H1 (cell line): ENCODE results near the gene UNC13C. TPM values are rescaled to one million over a fixed set of nuclear protein-coding genes. Genes with fewer than 3 reads are reported as not detected.

Experiments used
- CTCF ChIA-PET: fragments of 300-600 bp; sonication (Branson Sonifier 250); formaldehyde crosslinking; loops from one replicate; lab custom pipeline; 2021; ENCODE audit not compliant: partially characterized antibody; lab: Charles Lee
- POLR2A ChIA-PET: fragments of 300-600 bp; sonication (Branson Sonifier 250); formaldehyde crosslinking; loops from one replicate; lab custom pipeline; 2021; ENCODE audit warnings: inconsistent platforms; ENCODE audit not compliant: partially characterized antibody; lab: Charles Lee
- DNase-seq, 2 experiments: peaks; one replicate each; pipeline versions ENCODE4 v3.0.0 to v3.0.0-alpha.2; 2010 to 2022; ENCODE audit warnings: low spot score in 2 of 2, low read depth in 1 of 2, mixed read lengths in 1 of 2
- FAIRE-seq: peaks from 2 replicates; lab custom pipeline; 2011; peaks lifted over from hg19 to GRCh38; lab: Jason Lieb, UNC
- H2AFZ ChIP-seq: 2 replicates; pipeline ENCODE4 v1.8.1; 2012; ENCODE audit warnings: low read length, inconsistent platforms
- H2AK5ac ChIP-seq: 2 replicates; pipeline ENCODE4 v1.6.1; 2013; ENCODE audit warnings: low read depth, low read length
- H2BK120ac ChIP-seq: replicated peaks from 2 replicates; pipeline ENCODE3; 2013; ENCODE audit warnings: low read depth, low read length, inconsistent platforms
- H2BK12ac ChIP-seq: 2 replicates; pipeline ENCODE4 v1.6.1; 2013; ENCODE audit warnings: low read depth, low read length
- H2BK15ac ChIP-seq: 2 replicates; pipeline ENCODE4 v1.6.1; 2013; ENCODE audit warnings: low read length
- H2BK20ac ChIP-seq: 2 replicates; pipeline ENCODE4 v1.6.1; 2013; ENCODE audit warnings: low read length
- H2BK5ac ChIP-seq: 2 replicates; pipeline ENCODE4 v1.6.1; 2013; ENCODE audit warnings: low read depth, low read length
- H3K14ac ChIP-seq: 2 replicates; pipeline ENCODE4 v1.6.1; 2013; ENCODE audit warnings: inconsistent platforms; ENCODE audit not compliant: insufficient read length
- H3K18ac ChIP-seq: 2 replicates; pipeline ENCODE4 v1.6.1; 2013; ENCODE audit warnings: low read length; ENCODE audit errors: extremely low read depth
- H3K23ac ChIP-seq: 2 replicates; pipeline ENCODE4 v1.6.1; 2013; ENCODE audit warnings: inconsistent platforms; ENCODE audit not compliant: insufficient read length
- H3K23me2 ChIP-seq: 2 replicates; pipeline ENCODE4 v1.6.1; 2013; ENCODE audit warnings: low read depth, low read length
- H3K27ac ChIP-seq: 2 replicates; pipeline ENCODE4 v1.6.1; 2011; ENCODE audit warnings: low read depth, low read length, inconsistent platforms
- H3K27me3 ChIP-seq, 4 experiments: replicated peaks in 1 of 4; 1 replicate in 1 of 4; 2 replicates in 3 of 4; pipeline versions ENCODE4 v1.6.1 to v1.8.1; 2011 to 2013; ENCODE audit warnings: low read length in 3 of 4, mild to moderate bottlenecking in 3 of 4, inconsistent platforms in 2 of 4, mixed read lengths in 2 of 4, moderate library complexity in 1 of 4; ENCODE audit not compliant: control insufficient read depth in 3 of 4, insufficient read depth in 3 of 4; ENCODE audit errors: extremely low read depth in 1 of 4
- H3K36me3 ChIP-seq, 4 experiments: 2 replicates each; pipeline versions ENCODE4 v1.6.1 to v1.8.1; 2011 to 2013; ENCODE audit warnings: mild to moderate bottlenecking in 4 of 4, low read length in 3 of 4, moderate library complexity in 2 of 4, control low read depth in 1 of 4, inconsistent platforms in 1 of 4; ENCODE audit not compliant: insufficient read depth in 4 of 4, control insufficient read depth in 2 of 4
- H3K4ac ChIP-seq: replicated peaks from 2 replicates; pipeline ENCODE3; 2013; ENCODE audit warnings: low read length, low read depth, mixed read lengths, inconsistent platforms; ENCODE audit not compliant: insufficient read length
- H3K4me1 ChIP-seq, 4 experiments: replicated peaks in 1 of 4; 1 replicate in 1 of 4; 2 replicates in 3 of 4; pipeline versions ENCODE4 v1.6.1 to v1.8.1; 2011 to 2013; ENCODE audit warnings: low read length in 3 of 4, inconsistent platforms in 2 of 4, mixed read lengths in 1 of 4; ENCODE audit not compliant: insufficient read depth in 4 of 4, control insufficient read depth in 3 of 4
- H3K4me2 ChIP-seq, 2 experiments: 2 replicates each; pipeline versions ENCODE4 v1.6.1 to v1.8.1; 2011 to 2013; ENCODE audit warnings: low read depth in 2 of 2, low read length in 2 of 2, control low read depth in 1 of 2, inconsistent platforms in 1 of 2, mild to moderate bottlenecking in 1 of 2; ENCODE audit not compliant: insufficient read depth in 1 of 2
- H3K4me3 ChIP-seq, 4 experiments: fragments of 200-600, 300-600 bp in 1 of 4; sonication (generic), shearing (Covaris generic), sonication (Bioruptor Twin) in 1 of 4; 2 replicates each; pipeline versions ENCODE4 v1.5.1 to v1.8.1; 2011 to 2016; ENCODE audit warnings: low read length in 4 of 4, low read depth in 3 of 4, control low read depth in 2 of 4, inconsistent platforms in 2 of 4, mild to moderate bottlenecking in 2 of 4, mixed read lengths in 1 of 4, moderate library complexity in 1 of 4; ENCODE audit not compliant: insufficient read depth in 2 of 4; ENCODE audit errors: extremely low read depth in 1 of 4
- H3K56ac ChIP-seq: replicated peaks from 2 replicates; pipeline ENCODE3; 2013; ENCODE audit warnings: low read depth, mild to moderate bottlenecking, mixed read lengths, low read length, inconsistent platforms; ENCODE audit not compliant: insufficient read length
- H3K79me1 ChIP-seq: 2 replicates; pipeline ENCODE4 v1.6.1; 2013; ENCODE audit warnings: low read depth, low read length, control low read depth
- H3K79me2 ChIP-seq, 2 experiments: 2 replicates each; pipeline versions ENCODE4 v1.6.1 to v1.8.1; 2012 to 2013; ENCODE audit warnings: low read length in 2 of 2, mild to moderate bottlenecking in 2 of 2, inconsistent platforms in 1 of 2; ENCODE audit not compliant: insufficient read depth in 2 of 2, control insufficient read depth in 1 of 2
- H3K9ac ChIP-seq, 4 experiments: replicated peaks in 1 of 4; 1 replicate in 1 of 4; 2 replicates in 3 of 4; pipeline versions ENCODE4 v1.6.1 to v1.8.1; 2011 to 2013; ENCODE audit warnings: low read depth in 3 of 4, low read length in 3 of 4, control low read depth in 2 of 4, mild to moderate bottlenecking in 2 of 4, moderate library complexity in 2 of 4, inconsistent platforms in 1 of 4; ENCODE audit errors: extremely low read depth in 1 of 4
- H3K9me3 ChIP-seq, 2 experiments: 2 replicates each; pipeline versions ENCODE4 v1.6.1 to v1.8.1; 2012 to 2013; ENCODE audit warnings: mild to moderate bottlenecking in 2 of 2, moderate library complexity in 2 of 2, control low read depth in 1 of 2, inconsistent platforms in 1 of 2, low read depth in 1 of 2, low read length in 1 of 2, mixed read lengths in 1 of 2; ENCODE audit not compliant: insufficient read depth in 2 of 2
- H4K20me1 ChIP-seq, 2 experiments: replicated peaks in 1 of 2; 2 replicates each; pipeline versions ENCODE3 to v1.8.1; 2011 to 2013; ENCODE audit warnings: inconsistent platforms in 2 of 2, low read length in 2 of 2, mild to moderate bottlenecking in 1 of 2; ENCODE audit not compliant: insufficient read depth in 2 of 2, control insufficient read depth in 1 of 2
- H4K5ac ChIP-seq: 2 replicates; pipeline ENCODE4 v1.6.1; 2013; ENCODE audit warnings: low read length, low read depth, mixed read lengths, inconsistent platforms; ENCODE audit not compliant: insufficient read length
- H4K8ac ChIP-seq: 2 replicates; pipeline ENCODE4 v1.8.0; 2013; ENCODE audit warnings: mild to moderate bottlenecking, moderate library complexity, low read length, inconsistent platforms; ENCODE audit not compliant: insufficient read depth; ENCODE audit errors: extremely low read depth
- H4K91ac ChIP-seq: replicated peaks from 2 replicates; pipeline ENCODE3; 2013; ENCODE audit warnings: low read length, mixed read lengths, inconsistent platforms; ENCODE audit not compliant: insufficient read length
- FOSL1 ChIP-seq: IDR thresholded peaks from 2 replicates; pipeline ENCODE4 v1.6.1; 2011; ENCODE audit warnings: mild to moderate bottlenecking, low read depth, low read length, moderate library complexity; ENCODE audit not compliant: insufficient read depth
- HDAC6 ChIP-seq: IDR thresholded peaks from one replicate; pipeline ENCODE4 v1.7.1; 2012; ENCODE audit warnings: low read depth, mild to moderate bottlenecking, inconsistent platforms, low read length, moderate library complexity
- NRF1 ChIP-seq: IDR thresholded peaks from 2 replicates; pipeline ENCODE4 v1.6.1; 2011; ENCODE audit warnings: mild to moderate bottlenecking, low read depth, low read length, improper control_type of control experiment
- RXRA ChIP-seq: IDR thresholded peaks from 2 replicates; pipeline ENCODE4 v1.6.1; 2011; ENCODE audit warnings: low read depth, mild to moderate bottlenecking, low read length, moderate library complexity; ENCODE audit not compliant: insufficient read depth
- SIX5 ChIP-seq: IDR thresholded peaks from 2 replicates; pipeline ENCODE4 v1.6.1; 2011; ENCODE audit warnings: mild to moderate bottlenecking, low read depth, low read length
- WGBS, 2 experiments: shearing (Covaris generic) in 1 of 2; methylation state at CpG; one replicate each; pipeline versions ENCODE4 v1.1.6 to v1.1.7; 2013 to 2015; ENCODE audit warnings: low lambda C conversion rate in 2 of 2, mixed read lengths in 2 of 2, inconsistent platforms in 1 of 2, low coverage in 1 of 2, missing lambda C conversion rate in 1 of 2; ENCODE audit not compliant: insufficient replicate concordance in 2 of 2, insufficient coverage in 1 of 2, insufficient read length in 1 of 2; ENCODE audit errors: extremely low coverage in 1 of 2, missing lambda C conversion rate in 1 of 2; 5-methylcytosine and 5-hydroxymethylcytosine counted together
- polyA plus RNA-seq, 7 experiments: library from polyadenylated mRNA; depleted of rRNA in 3 of 7; stranded (reverse) in 5 of 7; unstranded in 2 of 7; fragments of >200 nt in 5 of 7; fragments of 200-250 nt in 2 of 7; gene quantifications; 1 replicate in 5 of 7; 2 replicates in 1 of 7; 4 replicates in 1 of 7; pipeline versions ENCODE4 v1.2.1 to v1.2.3, GENCODE V29; 2011 to 2013; ENCODE audit warnings: missing spikeins in 2 of 7, mixed read lengths in 2 of 7
- total RNA-seq: library from RNA; stranded (reverse); fragmentation: NEBNext Ultra II Directional; extraction: Animal tissue kit (Norgen Biotek cat#: 25700); gene quantifications from 2 replicates; pipeline ENCODE4 v1.2.1, GENCODE V29; 2021
- TF ChIP-seq, protein P1 (sequence below): IDR thresholded peaks from 2 replicates; pipeline ENCODE4 v1.6.1; 2011; ENCODE audit warnings: low read length, improper control_type of control experiment

The UNC13C gene
- total and polyA plus RNA-seq, 2 of the 8 experiments (the other 6 are each of a cell fraction or from before 2014, with no cell fraction given): 0.02 to 0.13 TPM

DNA sequence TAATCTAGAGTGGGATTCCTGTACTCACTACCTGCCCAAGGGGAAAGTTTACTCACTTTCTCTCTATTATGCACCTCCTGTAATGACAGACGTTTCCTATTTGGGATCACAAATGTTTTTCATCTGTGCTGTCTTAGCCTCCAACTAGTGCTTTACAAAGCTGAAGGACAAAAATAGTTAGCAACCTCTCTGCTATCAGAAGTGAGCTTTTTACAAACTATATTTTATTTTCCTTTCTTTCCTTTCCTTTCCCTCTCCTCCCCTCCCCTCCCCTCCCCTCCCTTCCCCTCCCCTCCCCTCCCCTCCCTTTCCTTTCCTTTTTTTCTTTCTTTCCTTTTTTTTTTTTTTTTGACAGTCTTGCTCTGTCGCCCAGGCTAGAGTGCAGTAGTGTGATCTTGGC lies 130.8 kb downstream of the UNC13C start:
- Histone ChIP-seq H3K18ac (no peak overlapping the region), H2BK15ac (no peak overlapping the region), H2BK12ac (no peak overlapping the region), H3K9ac (no peak overlapping the region), H4K20me1 (no peaks in the 10 kb centered on the region), H3K79me2 (no peaks in the 10 kb centered on the region), H3K4me2 (no peak overlapping the region), H3K4ac (no peak overlapping the region), H3K27ac (no peak overlapping the region), H3K23ac (no peak overlapping the region), H3K4me3 (no peak overlapping the region), H2BK5ac (no peak overlapping the region), H2AFZ (no peak overlapping the region), H3K9me3 (peaks cover 4 to 29% of the 10 kb centered on the region in 2 experiments; a peak in 1 of 4 replicates)
- FAIRE-seq: no peak
- 85% methylated on average over 1 of the region's 2 CpGs; no CpG with 5 or more reads in 1 of the 2 experiments for WGBS, 2 experiments
- POLR2A ChIA-PET: no interaction called here
- TF ChIP-seq SIX5 (no peak), RXRA (no peak), NRF1 (no peak), HDAC6 (no peak), FOSL1 (no peak)
- TF ChIP-seq, protein P1, sequence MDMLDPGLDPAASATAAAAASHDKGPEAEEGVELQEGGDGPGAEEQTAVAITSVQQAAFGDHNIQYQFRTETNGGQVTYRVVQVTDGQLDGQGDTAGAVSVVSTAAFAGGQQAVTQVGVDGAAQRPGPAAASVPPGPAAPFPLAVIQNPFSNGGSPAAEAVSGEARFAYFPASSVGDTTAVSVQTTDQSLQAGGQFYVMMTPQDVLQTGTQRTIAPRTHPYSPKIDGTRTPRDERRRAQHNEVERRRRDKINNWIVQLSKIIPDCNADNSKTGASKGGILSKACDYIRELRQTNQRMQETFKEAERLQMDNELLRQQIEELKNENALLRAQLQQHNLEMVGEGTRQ: no peak
- TF ChIP-seq, all 59 proteins: peak for 0
- no peak overlapping the region for H3K56ac ChIP-seq
- H3K4me1 ChIP-seq: no peaks in the 10 kb centered on the region
- no peak overlapping the region for H4K8ac ChIP-seq
- no peak overlapping the region for H4K5ac ChIP-seq
- no peak overlapping the region for H4K91ac ChIP-seq
- no peaks in the 10 kb centered on the region for H3K23me2 ChIP-seq
- no peak overlapping the region for H2BK120ac ChIP-seq
- no peaks in the 10 kb centered on the region for H3K36me3 ChIP-seq
- DNase-seq: no peak
- no peak overlapping the region for H2AK5ac ChIP-seq
- H3K79me1 ChIP-seq: no peaks in the 10 kb centered on the region
- no peaks in the 10 kb centered on the region for H3K27me3 ChIP-seq
- H2BK20ac ChIP-seq: no peak overlapping the region
- CTCF ChIA-PET: no interaction called here
- H3K14ac ChIP-seq: no peak overlapping the region
